Measurements from ENCODE around the gene BORCS5.
"Not testable (repeated sequence)": the region's sequence is repeated elsewhere in the genome, so short reads cannot be mapped to it uniquely, and the experiment has no call there.

The BORCS5 gene

DNA sequence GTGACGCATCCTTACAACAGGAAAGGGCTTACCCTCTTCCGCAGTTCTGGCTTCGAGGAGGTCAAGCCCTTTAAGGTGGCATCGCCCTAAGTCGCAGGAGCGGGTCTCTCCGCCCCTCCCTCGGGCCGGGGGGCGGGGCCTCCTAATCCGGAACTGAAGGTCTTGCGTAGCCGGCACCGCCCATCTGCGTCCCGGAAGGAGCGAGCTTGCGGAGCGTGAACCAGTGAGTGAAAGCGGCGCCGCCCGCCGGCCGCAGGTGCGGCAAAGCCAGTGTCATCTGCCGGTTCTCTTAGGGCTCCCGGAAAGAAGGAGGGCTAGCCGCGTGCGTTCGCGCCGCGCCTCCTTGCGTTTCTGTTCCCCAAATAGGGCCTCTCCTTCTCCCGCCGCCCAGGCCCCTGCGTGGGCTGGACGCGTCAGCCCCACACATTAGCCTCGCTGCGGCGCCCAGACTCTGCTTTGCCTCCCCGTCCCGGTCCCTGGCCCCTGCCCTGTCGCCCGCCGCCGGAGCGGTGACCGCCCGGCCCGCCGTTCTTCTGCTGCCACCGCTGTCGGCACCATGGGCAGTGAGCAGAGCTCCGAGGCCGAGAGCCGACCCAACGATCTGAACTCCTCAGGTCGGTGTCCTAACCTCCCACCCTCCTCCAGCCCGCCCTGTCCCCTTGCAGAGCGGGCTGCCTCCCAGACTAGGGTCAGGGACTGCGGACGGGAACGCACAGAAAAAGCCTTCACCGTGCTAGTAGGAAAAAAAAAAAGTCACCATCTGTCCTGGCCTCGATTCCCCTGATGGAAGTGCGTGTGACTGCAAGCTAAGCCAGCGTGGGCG, at the start of gene BORCS5:
TSS of gene BORCS5 (plus strand) at position 183 of the 823 bp plus-strand sequence. CDS start at position 557, 374 bp downstream.
- peak within 1 kb of the TSS; percentile 78 to 93 (median 89) for H3K4me2 ChIP-seq
- H4K20me1 ChIP-seq, result no peaks in the 10 kb centered on the region
- peak within 1 kb of the TSS; percentile 89 to 97 (median 93) for H3K27ac ChIP-seq

DNA sequence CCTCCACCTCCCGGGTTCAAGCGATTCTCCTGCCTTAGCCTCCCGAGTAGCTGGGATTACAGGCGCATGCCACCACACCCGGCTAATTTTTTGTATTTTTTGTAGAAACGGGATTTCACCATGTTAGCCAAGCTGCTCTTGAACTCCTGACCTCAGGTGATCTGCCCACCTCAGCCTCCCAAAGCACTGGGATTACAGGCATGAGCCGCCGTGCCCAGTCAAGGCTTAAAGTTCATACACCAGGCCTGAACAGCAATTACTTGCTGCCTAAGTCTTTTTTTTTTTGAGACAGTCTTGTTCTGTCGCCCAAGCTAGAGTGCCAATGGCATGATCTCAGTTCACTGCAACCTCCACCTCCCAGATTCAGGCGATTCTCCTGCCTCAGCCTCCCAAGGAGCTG, 46.2 kb upstream of the BORCS5 start:
- not testable (repeated sequence) for H3K9me3 ChIP-seq (replicated peaks in 1 of 11); H4K20me1 ChIP-seq; H3K27me3 ChIP-seq; H3K27ac ChIP-seq; H3K36me3 ChIP-seq; H3K9ac ChIP-seq; H3K4me1 ChIP-seq; H3K4me2 ChIP-seq; H3K4me3 ChIP-seq

More for the DNA sequence above, at the start of gene BORCS5:
- Histone ChIP-seq H3K27me3 (no peaks in the 10 kb centered on the region), H3K4me1 (peaks cover 20 to 33% (median 31%) of the 10 kb centered on the region in 10 experiments), H3K4me3 (peak within 1 kb of the TSS; percentile 69 to 93 (median 82)), H3K9me3 (replicated peaks in 1 of 11) (no peaks in the 10 kb centered on the region), H3K9ac (peak within 1 kb of the TSS; percentile 89 to 97 (median 94)), H3K36me3 (peaks cover 0 to 9% (median 0%) of the 10 kb centered on the region in 11 experiments; a peak in 4 of 22 replicates)
- no peak for TF ChIP-seq Cebpa-rat (IDR thresholded peaks at IDR 0.05)

DNA sequence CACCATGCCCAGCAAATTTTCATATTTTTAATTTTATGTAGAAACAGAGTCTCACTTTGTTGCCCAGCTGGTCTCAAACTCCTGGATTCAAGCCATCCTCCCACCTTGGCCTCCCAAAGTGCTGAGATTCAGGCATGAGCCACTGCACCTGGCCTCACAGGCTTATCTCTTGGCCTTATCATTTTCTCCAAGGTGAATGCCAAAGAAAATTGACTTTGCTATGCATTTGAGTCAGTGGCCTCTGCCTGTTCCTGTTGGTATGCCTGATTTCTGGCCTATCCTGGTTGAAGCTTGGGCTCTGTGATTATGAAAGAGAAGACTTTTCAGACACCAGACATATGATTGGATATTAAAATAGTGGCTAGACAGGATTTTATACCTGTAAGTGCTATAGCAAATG, 41.0 kb upstream of the BORCS5 start:
- Histone ChIP-seq H3K4me1 (no peaks in the 10 kb centered on the region), H3K27ac (no peak overlapping the region), H3K9me3 (replicated peaks in 1 of 11) (no peaks in the 10 kb centered on the region), H3K4me2 (no peak overlapping the region), H3K4me3 (no peak overlapping the region), H3K9ac (no peak overlapping the region), H4K20me1 (no peaks in the 10 kb centered on the region), H3K36me3 (no peaks in the 10 kb centered on the region), H3K27me3 (no peaks in the 10 kb centered on the region)
- TF ChIP-seq Cebpa-rat (IDR thresholded peaks at IDR 0.05), result no peak

DNA sequence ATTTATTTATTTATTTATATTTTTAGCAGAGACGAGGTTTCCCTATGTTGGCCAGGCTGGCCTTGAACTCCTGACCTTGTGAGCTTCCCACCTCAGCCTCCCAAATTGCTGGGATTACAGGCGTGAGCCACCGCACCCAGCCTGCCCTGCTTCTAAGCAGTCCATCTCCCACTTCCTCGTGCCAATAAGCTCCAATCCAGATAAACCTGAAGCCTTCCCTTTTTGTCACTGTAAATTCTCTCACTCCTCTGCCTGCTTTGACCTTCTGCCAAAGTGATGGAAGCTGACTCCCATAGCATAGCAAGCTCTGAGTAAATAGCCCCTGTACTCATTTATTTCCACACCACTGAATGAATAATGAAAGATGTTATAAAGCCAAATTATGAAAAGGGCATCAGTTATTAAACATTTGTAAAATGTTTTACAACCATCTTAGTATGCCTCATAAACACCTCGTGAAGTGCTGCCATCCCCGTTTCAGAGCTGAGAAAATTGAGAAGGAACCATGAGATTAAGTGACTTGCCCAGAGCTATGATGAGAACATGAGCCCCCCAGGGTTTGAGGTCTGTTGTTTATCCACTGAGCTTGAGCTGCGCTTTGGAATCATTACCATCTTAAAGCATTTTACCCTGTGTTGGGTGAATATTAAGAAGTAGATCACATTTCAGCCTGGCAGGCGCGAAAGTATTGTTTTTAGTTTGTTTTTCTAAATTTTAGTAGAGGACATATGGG, 37.3 kb upstream of the BORCS5 start:
- Histone ChIP-seq H3K36me3 (no peaks in the 10 kb centered on the region), H3K9ac (no peak overlapping the region), H4K20me1 (no peaks in the 10 kb centered on the region), H3K4me1 (no peaks in the 10 kb centered on the region), H3K27ac (no peak overlapping the region), H3K27me3 (no peaks in the 10 kb centered on the region), H3K4me2 (no peak overlapping the region), H3K4me3 (no peak overlapping the region), H3K9me3 (replicated peaks in 1 of 11) (no peaks in the 10 kb centered on the region)
- no peak for TF ChIP-seq Cebpa-rat (IDR thresholded peaks at IDR 0.05)

- H3K4me1 ChIP-seq, result peaks cover 0 to 9% (median 0%) of the 10 kb centered on the region in 10 experiments; a peak in 3 of 20 replicates
- TF ChIP-seq Cebpa-rat (IDR thresholded peaks at IDR 0.05), result no peak
- H3K36me3 ChIP-seq, result no peaks in the 10 kb centered on the region
- H3K27ac ChIP-seq, result no peak overlapping the region
- H4K20me1 ChIP-seq, result no peaks in the 10 kb centered on the region
- no peak overlapping the region for H3K4me2 ChIP-seq
- H3K4me3 ChIP-seq, result no peak overlapping the region
- no peak overlapping the region for H3K9ac ChIP-seq
- no peaks in the 10 kb centered on the region for H3K9me3 ChIP-seq (replicated peaks in 1 of 11)
- no peaks in the 10 kb centered on the region for H3K27me3 ChIP-seq
Observed at GRCh38 chr12:12323118-12323517, 33.8 kb upstream of the BORCS5 start.

- no peak overlapping the region for H3K27ac ChIP-seq
- H3K36me3 ChIP-seq, result no peaks in the 10 kb centered on the region
- H3K9ac ChIP-seq, result no peak overlapping the region
- TF ChIP-seq Cebpa-rat (IDR thresholded peaks at IDR 0.05), result no peak
- H3K4me2 ChIP-seq, result no peak overlapping the region
- peaks cover 0 to 9% (median 0%) of the 10 kb centered on the region in 10 experiments; a peak in 3 of 20 replicates for H3K4me1 ChIP-seq
- no peak overlapping the region for H3K4me3 ChIP-seq
- no peaks in the 10 kb centered on the region for H3K27me3 ChIP-seq
- H4K20me1 ChIP-seq, result no peaks in the 10 kb centered on the region
- H3K9me3 ChIP-seq (replicated peaks in 1 of 11), result no peaks in the 10 kb centered on the region
Observed at GRCh38 chr12:12323591-12323990, 33.3 kb upstream of the BORCS5 start.

GRCh38 chr12:12326262-12326661, 30.6 kb upstream of the BORCS5 start:
- no peak overlapping the region for H3K4me2 ChIP-seq
- H3K36me3 ChIP-seq, result no peaks in the 10 kb centered on the region
- H3K27ac ChIP-seq, result no peak overlapping the region
- H3K4me3 ChIP-seq, result no peak overlapping the region
- H3K27me3 ChIP-seq, result no peaks in the 10 kb centered on the region
- H4K20me1 ChIP-seq, result no peaks in the 10 kb centered on the region
- H3K9me3 ChIP-seq (replicated peaks in 1 of 11), result no peaks in the 10 kb centered on the region
- no peak overlapping the region for H3K9ac ChIP-seq
- peaks cover 0 to 9% (median 0%) of the 10 kb centered on the region in 10 experiments; a peak in 3 of 20 replicates for H3K4me1 ChIP-seq
- no peak for TF ChIP-seq Cebpa-rat (IDR thresholded peaks at IDR 0.05)

GRCh38 chr12:12327802-12328201, 29.1 kb upstream of the BORCS5 start:
- no peak overlapping the region for H3K4me3 ChIP-seq
- TF ChIP-seq Cebpa-rat (IDR thresholded peaks at IDR 0.05), result no peak
- peak overlapping the region in 1 of 11 experiments; percentile 29; a peak in 3 of 22 replicates for H3K4me2 ChIP-seq
- no peak overlapping the region for H3K9ac ChIP-seq
- H3K4me1 ChIP-seq, result peaks cover 0 to 14% (median under 1%) of the 10 kb centered on the region in 10 experiments; a peak in 10 of 20 replicates
- H3K9me3 ChIP-seq (replicated peaks in 1 of 11), result no peaks in the 10 kb centered on the region
- no peaks in the 10 kb centered on the region for H3K27me3 ChIP-seq
- H3K27ac ChIP-seq, result 0 out of 22 replicates have a peak overlapping the region, but pooled peaks of 1 of the 11 experiments have one; percentile 26
- H4K20me1 ChIP-seq, result no peaks in the 10 kb centered on the region
- H3K36me3 ChIP-seq, result no peaks in the 10 kb centered on the region

DNA sequence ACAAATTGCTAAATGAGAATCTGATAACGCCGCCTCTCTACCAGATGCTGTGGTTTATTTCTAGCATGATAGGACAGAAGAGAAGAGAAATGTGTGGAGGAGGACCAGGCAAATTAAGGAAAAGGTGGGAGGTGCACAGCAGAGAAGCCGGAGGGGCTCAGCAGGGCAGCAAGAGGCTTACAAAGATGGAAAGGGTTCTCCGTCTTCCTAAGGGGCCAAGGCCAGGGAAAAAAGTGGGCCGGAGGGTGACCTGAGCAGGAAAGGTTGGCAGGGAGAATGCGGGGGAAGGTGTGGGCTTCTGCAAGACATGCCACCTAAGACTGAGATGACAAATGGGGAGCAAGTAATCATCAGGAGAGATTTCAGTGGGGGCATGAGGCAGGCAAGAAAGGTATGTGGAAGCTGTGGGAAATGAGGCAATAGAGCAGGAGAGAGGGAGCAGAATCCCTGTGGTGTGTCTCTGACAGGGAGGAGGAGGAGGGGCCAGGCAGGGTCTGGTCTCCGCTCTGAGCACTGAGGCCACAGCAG, 25.6 kb upstream of the BORCS5 start:
- H3K4me3 ChIP-seq, result no peak overlapping the region
- no peak overlapping the region for H3K9ac ChIP-seq
- H3K4me1 ChIP-seq, result peaks cover 0 to 32% (median 16%) of the 10 kb centered on the region in 10 experiments; a peak in 15 of 20 replicates
- no peak for TF ChIP-seq Cebpa-rat (IDR thresholded peaks at IDR 0.05)
- H3K27ac ChIP-seq, result no peak overlapping the region
- no peaks in the 10 kb centered on the region for H3K36me3 ChIP-seq
- no peaks in the 10 kb centered on the region for H4K20me1 ChIP-seq
- no peaks in the 10 kb centered on the region for H3K27me3 ChIP-seq
- no peaks in the 10 kb centered on the region for H3K9me3 ChIP-seq (replicated peaks in 1 of 11)
- no peak overlapping the region for H3K4me2 ChIP-seq
